C4-2B (cell line): ENCODE results near the gene NUTM1.

Experiments
- CTCF ChIP-seq: fragments of 450-650 bp; conservative IDR thresholded peaks from 2 replicates; pipeline ENCODE4 v1.5.1; 2017; ENCODE audit warnings: mild to moderate bottlenecking
- ZFX ChIP-seq: fragments of 450-650 bp; IDR thresholded peaks from 2 replicates; pipeline ENCODE4 v1.6.1; 2017

GRCh38 chr15:34370129-34370528, 27.0 kb downstream of the NUTM1 start:
- TF ChIP-seq CTCF, result no peak
- no peak for TF ChIP-seq ZFX
